Heart left ventricle (tissue), 16 donors: ENCODE data around the gene TEX13D. TPM values are rescaled to one million over a fixed set of nuclear protein-coding genes. Genes with fewer than 3 reads are reported as not detected.
"Not testable (repeated sequence)": the region's sequence is repeated elsewhere in the genome, so short reads cannot be mapped to it uniquely, and the experiment has no call there.

Experiments
- ATAC-seq, 4 donors: fragments of 200-7000 bp; cut with Tn5 transposase; one replicate each; pipeline ENCODE4 v1.9.1; 2020 to 2022; ENCODE audit warnings: moderate library complexity in 4 of 4, mild to moderate bottlenecking in 3 of 4, moderate number of reproducible peaks in 1 of 4
- DNase-seq, 5 donors: peaks; one replicate each; pipeline ENCODE4 v3.0.0-alpha.2; 2020
- H3K27ac ChIP-seq, 12 donors: fragments of 200-600 bp; sonication (generic) in 4 of 12; one replicate each; pipeline versions ENCODE4 v1.5.0 to v1.8.0; 2016 to 2022; ENCODE audit warnings: mild to moderate bottlenecking in 2 of 12
- H3K27me3 ChIP-seq, 9 donors: fragments of 200-600 bp; sonication (generic) in 2 of 9; one replicate each; pipeline versions ENCODE4 v1.5.1 to v1.8.0; 2016 to 2022; ENCODE audit warnings: mild to moderate bottlenecking in 3 of 9
- H3K36me3 ChIP-seq, 9 donors: fragments of 200-600 bp; sonication (generic) in 2 of 9; one replicate each; pipeline versions ENCODE4 v1.5.0 to v1.8.0; 2018 to 2022; ENCODE audit warnings: mild to moderate bottlenecking in 2 of 9
- H3K4me1 ChIP-seq, 12 donors: fragments of 200-600 bp; sonication (generic) in 4 of 12; one replicate each; pipeline versions ENCODE4 v1.5.0 to v1.8.0; 2016 to 2022; ENCODE audit warnings: mild to moderate bottlenecking in 3 of 12
- H3K4me3 ChIP-seq, 12 donors: fragments of 200-600 bp; sonication (generic) in 4 of 12; one replicate each; pipeline versions ENCODE4 v1.5.0 to v1.8.0; 2017 to 2022; ENCODE audit warnings: mild to moderate bottlenecking in 9 of 12, moderate library complexity in 4 of 12
- H3K9me3 ChIP-seq, 12 donors: fragments of 200-600 bp; sonication (generic) in 4 of 12; one replicate each; pipeline versions ENCODE4 v1.5.0 to v1.8.0; 2016 to 2022; ENCODE audit warnings: mild to moderate bottlenecking in 1 of 12
- CTCF ChIP-seq, 12 donors: fragments of 200-600 bp; sonication (generic) in 4 of 12; IDR thresholded peaks; one replicate each; pipeline versions ENCODE4 v1.5.0 to v1.8.0; 2018 to 2022; ENCODE audit warnings: antibody characterized with exemption in 12 of 12, mild to moderate bottlenecking in 5 of 12
- POLR2A ChIP-seq, 2 donors: fragments of 450-650 bp; IDR thresholded peaks; one replicate each; pipeline ENCODE4 v1.6.1; 2017; ENCODE audit warnings: antibody characterized with exemption in 2 of 2, mild to moderate bottlenecking in 2 of 2, moderate library complexity in 2 of 2
- whole genome bisulfite sequencing, 4 donors: extraction: QIAGEN DNeasy Blood & Tissue Kit in 2 of 4; methylation state at CpG; one replicate each; pipeline versions ENCODE4 v1.1.5 to v1.1.7; 2013 to 2018; 5-methylcytosine and 5-hydroxymethylcytosine counted together
- intact Hi-C, 10 donors: fragments of 100-400 bp; cut with DNase I; formaldehyde crosslinking; loops; one replicate each; pipeline versions ENCODE4 v1.11.1 to v1.14.2; 2022
- long read RNA-seq, 3 donors: library from polyadenylated mRNA; unstranded; transcript quantifications; one replicate each; pipeline ENCODE4 v2.0.0, GENCODE V29; 2020 to 2021
- polyA plus RNA-seq, 2 donors: library from polyadenylated mRNA; stranded (reverse); fragments of 200-250 nt; gene quantifications; one replicate each; pipeline ENCODE4 v1.2.3, GENCODE V29; 2013
- total RNA-seq, 9 donors: library from RNA; depleted of rRNA in 2 of 9; stranded (reverse); fragments of >200 nt in 2 of 9; fragmentation: NEBNext Ultra II Directional in 3 of 9; extraction: Animal tissue kit (Norgen Biotek cat#: 25700) in 3 of 9; gene quantifications; one replicate each; pipeline versions ENCODE4 v1.1.0 to v1.2.4, GENCODE V29; 2016 to 2023
- donor health status: ischemic (EF 13 %, LVEDD 7.1; RV severe dilation, severe dysfunction).
- donor health status: healthy with polysubstance abuse.
- donor health status: DM: no; HTN: yes; CAD: no.
- donor health status: DM: no; HTN: no; CAD: no.
- donor health status: ischemic (EF 25% LVEDD 6.9; RV normal size, moderate dysfunction).
- donor health status: ischemic (EF 25% LVEDD 5.7; RV mildly dilated, moderate dysfunction).
- donor health status: healthy.
- donor health status: DM: yes; HTN: yes; CAD: no.
- donor health status: ischemic (EF 35%, LVEDD 5.7; RV mildly dilated, moderate dysfunction).
- donor health status: nonischemic (EF 11% LVEDD 7.7; RV severe dilation, severe dysfunction).
- donor health status: DM: yes; HTN: yes; CAD: no.
- donor health status: PGD.
- donor health status: ischemic (EF 29% LVEDD 5.4; RV normal size, mild dysfunction).
- donor health status: nonischemic (EF 23%, LVEDD 6.1; RV moderate dilation, normal function).

Gene TEX13D
- total RNA-seq: not detected
- not detected for polyA plus RNA-seq
- long read RNA-seq, donor 1: 0 reads
- long read RNA-seq, donor 2: 0 reads
- long read RNA-seq, donor 3: 0 reads

GRCh38 chrX:124332481-124333424 lies at the start of gene TEX13D:
Gene TEX13D (plus strand): TSS chrX:124332660. CDS start chrX:124332918, 258 bp downstream.
- 89 to 97% (median 92%) methylated on average over 44 to 57 of the region's 57 CpGs for WGBS, 4 donors
- no peaks in the 10 kb centered on the region for H3K36me3 ChIP-seq
- TF ChIP-seq POLR2A (IDR thresholded peaks at IDR 0.05): no peak
- TF ChIP-seq CTCF (IDR thresholded peaks at IDR 0.05): no peak
- H3K4me1 ChIP-seq: no peaks in the 10 kb centered on the region
- DNase-seq (no peak), ATAC-seq (no peak)
- no peaks in the 10 kb centered on the region for H3K9me3 ChIP-seq
- no peak within 1 kb of the TSS for H3K4me3 ChIP-seq
- intact Hi-C loops: no loop called here
- H3K27ac ChIP-seq: no peak within 1 kb of the TSS
- H3K27me3 ChIP-seq: peaks cover 0 to under 1% (median 0%) of the 10 kb centered on the region in 9 donors

GRCh38 chrX:124289443-124289842 lies 43.0 kb upstream of the TEX13D start:
- H3K9me3 ChIP-seq: no peaks in the 10 kb centered on the region
- no peak overlapping the region for H3K4me3 ChIP-seq
- no peaks in the 10 kb centered on the region for H3K4me1 ChIP-seq
- ATAC-seq (no peak), DNase-seq (no peak)
- intact Hi-C loops: no loop called here
- TF ChIP-seq POLR2A (IDR thresholded peaks at IDR 0.05) (no peak), CTCF (IDR thresholded peaks at IDR 0.05) (no peak)
- no peak overlapping the region for H3K27ac ChIP-seq
- no peaks in the 10 kb centered on the region for H3K27me3 ChIP-seq
- WGBS, 4 donors: 64 to 77% (median 68%) methylated on average over 4 of the region's 4 CpGs
- H3K36me3 ChIP-seq: no peaks in the 10 kb centered on the region

- DNase-seq (no peak), ATAC-seq (no peak)
- no peaks in the 10 kb centered on the region for H3K4me1 ChIP-seq
- H3K4me3 ChIP-seq: no peak overlapping the region
- intact Hi-C loops: no loop called here
- no peaks in the 10 kb centered on the region for H3K27me3 ChIP-seq
- no peaks in the 10 kb centered on the region for H3K9me3 ChIP-seq
- no peak overlapping the region for H3K27ac ChIP-seq
- TF ChIP-seq POLR2A (IDR thresholded peaks at IDR 0.05): no peak
- no peak for TF ChIP-seq CTCF (IDR thresholded peaks at IDR 0.05)
- H3K36me3 ChIP-seq: no peaks in the 10 kb centered on the region
Observed at GRCh38 chrX:124293810-124294209, 38.6 kb upstream of the TEX13D start.

- H3K27me3 ChIP-seq, H3K36me3 ChIP-seq, H3K9me3 ChIP-seq, H3K4me3 ChIP-seq, H3K27ac ChIP-seq, ATAC-seq, DNase-seq, intact Hi-C loops, H3K4me1 ChIP-seq: not testable (repeated sequence)
- 89 to 98% (median 94%) methylated on average over 4 of the region's 4 CpGs for WGBS, 4 donors
Observed at GRCh38 chrX:124299323-124299722, 33.1 kb upstream of the TEX13D start.
